DMS 273 treated with DMSO at 0.1 percent for 48 hours (cell line): ENCODE measurements around the gene SNRNP27.

Experiments used
- DNase-seq: peaks from one replicate; lab custom pipeline; 2025; lab: John Stamatoyannopoulos, UW

Gene SNRNP27

DNA sequence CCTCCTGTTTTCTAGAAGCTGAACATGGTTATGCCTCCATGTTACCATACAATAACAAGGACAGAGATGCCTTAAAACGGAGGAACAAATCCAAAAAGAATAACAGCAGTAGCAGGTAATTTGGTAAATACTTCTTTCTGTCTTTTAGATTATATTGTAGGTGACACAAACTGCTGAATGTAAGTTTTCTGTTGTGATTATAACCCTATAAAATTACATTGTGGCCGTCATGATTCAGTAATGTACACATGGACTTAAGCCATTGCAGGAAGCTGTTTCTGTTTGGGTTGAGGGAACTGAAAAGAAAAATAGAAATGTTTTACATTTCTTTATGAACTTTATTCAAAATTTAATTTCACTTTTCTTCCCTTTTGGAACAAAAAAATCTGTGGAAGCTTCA, 22.4 kb downstream of the SNRNP27 start:
- no peak for DNase-seq

DNA sequence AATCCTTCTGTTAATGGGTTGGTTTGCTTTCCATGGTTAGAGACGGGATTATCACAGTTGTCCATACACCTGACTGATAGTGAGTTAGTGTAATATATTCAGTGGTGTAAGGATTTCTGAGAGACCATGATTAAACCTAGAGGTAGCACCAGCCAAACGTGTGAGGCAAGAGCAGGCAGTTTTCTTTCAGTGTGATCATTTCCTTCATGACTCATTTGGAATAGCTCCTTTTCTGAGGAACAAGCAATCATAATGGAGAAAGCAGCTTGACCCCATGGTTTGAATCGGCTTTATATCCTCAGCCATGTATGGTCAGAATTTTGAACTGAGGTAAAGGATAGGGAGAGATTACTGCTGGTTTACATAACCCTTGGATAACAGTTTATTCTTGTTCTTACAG, 24.1 kb downstream of the SNRNP27 start:
- no peak for DNase-seq

DNA sequence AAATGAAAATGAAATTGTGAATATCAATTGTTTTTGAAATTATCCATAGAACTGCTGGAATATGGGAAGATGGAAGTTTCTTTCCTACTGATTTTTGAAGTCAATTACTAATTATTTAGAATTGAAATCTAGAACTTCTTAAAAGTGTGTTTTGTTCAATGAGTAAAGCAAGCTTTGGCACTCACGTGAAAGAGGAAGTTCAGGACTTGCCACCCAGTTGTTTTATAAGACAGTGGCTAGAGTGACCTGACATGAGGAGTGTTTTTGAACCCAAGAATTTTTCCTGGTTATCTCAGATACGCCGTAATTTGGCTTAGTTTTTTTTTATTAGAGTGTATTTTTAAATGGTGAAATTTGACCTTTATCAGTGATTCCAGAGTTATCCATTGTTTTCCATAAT, 24.6 kb downstream of the SNRNP27 start:
- no peak for DNase-seq

DNA sequence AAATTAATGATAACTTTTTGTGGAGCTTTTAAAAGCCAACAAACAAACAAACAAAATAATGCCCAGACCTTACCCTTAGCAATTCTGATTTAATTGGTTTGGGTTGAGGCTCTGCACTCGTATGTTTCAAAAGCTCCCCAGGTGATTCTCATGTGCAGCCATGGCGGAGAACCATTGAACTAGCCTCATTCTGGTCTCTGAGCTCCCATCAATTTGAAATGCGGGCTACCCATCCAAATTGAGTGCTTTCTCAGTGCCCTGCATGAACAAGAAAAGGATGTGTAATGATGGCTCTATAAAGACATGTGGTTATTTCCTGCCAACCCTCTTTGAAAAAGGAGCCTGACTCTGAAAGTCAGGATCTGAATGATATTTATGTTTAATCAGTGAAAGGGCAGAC, 29.4 kb downstream of the SNRNP27 start:
- no peak for DNase-seq

DNA sequence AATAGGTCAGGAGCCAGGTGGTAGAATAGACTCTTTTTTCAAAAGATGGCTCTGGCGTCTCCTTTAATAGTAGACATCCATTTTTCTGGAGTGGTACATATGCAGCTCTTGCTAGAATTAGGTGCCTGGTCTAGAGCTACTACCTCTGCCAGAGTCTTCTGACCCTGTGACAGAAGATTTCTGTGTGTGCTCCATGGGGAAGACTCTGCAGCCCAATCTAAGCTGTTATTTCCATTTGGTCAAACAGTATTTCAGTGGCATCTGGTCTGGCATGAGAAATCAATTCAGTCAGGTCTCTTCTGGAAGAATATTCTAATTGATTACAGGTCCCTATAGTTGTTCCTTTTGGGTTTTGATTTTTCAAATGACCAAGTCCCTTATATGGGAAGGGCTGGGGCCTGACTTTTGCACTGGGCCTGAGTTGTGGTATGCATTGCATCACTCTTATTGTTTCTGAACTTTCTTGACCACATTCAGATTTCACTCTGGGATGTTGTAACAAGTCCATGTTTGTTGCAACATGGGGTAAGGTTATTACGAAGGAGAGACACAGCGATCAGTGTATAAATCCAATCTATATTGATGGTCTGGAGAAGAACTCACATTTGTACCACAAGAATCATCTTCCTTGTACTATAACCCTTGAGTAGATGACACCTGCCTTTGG, 33.2 kb downstream of the SNRNP27 start:
- no peak for DNase-seq

DNA sequence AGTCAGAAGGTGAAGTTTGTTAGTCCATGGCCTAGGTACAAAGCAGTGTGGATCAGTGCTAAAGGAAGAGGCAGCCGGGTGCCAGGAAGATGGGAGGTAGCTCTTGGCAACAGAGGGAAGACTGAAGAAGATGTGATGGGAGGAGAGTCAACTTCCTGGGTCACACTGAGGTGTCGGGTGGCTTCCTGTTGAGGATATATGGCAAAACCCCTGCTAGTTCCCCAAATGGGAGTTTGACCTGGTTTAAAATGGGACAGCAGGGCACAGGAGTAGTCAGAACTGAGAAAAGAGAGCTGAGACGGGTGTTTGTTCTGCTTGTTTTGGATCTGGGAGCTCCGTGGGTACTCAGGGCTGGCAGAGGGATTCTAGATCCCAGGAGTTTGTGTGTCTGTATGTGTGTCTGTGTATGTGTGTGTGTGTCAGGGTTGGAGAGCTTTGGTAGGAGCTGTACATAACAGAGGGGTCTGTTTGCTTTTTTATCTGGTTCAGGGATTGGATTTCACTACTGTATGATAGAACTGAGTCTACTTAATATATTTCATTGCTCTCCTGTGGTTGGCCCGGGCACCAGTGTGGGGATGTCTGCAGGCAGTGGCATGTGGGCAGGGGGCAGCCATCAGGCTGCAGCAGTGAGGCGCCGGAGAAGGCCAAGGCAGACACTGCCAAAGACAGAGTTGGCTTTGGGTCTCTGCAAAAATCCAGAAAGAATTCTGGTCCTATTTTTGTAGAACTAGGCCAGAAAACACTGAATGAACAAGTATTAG, 38.3 kb downstream of the SNRNP27 start:
- DNase-seq = no peak

DNA sequence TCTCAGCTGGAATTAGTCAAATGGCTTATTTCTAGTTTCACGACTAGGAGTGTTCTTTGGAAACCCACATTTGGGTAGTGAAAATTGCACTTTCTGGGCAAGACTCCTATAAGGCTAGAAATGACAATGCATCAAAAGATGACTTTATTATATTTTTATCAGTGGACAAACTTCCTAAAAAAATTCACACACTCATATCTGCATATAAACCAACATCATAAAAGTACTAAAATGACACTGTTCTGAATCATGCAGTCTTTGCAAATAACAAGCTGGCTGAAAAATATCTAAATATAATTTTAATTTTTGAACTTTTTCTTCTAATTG, 38.8 kb downstream of the SNRNP27 start:
- no peak for DNase-seq

DNA sequence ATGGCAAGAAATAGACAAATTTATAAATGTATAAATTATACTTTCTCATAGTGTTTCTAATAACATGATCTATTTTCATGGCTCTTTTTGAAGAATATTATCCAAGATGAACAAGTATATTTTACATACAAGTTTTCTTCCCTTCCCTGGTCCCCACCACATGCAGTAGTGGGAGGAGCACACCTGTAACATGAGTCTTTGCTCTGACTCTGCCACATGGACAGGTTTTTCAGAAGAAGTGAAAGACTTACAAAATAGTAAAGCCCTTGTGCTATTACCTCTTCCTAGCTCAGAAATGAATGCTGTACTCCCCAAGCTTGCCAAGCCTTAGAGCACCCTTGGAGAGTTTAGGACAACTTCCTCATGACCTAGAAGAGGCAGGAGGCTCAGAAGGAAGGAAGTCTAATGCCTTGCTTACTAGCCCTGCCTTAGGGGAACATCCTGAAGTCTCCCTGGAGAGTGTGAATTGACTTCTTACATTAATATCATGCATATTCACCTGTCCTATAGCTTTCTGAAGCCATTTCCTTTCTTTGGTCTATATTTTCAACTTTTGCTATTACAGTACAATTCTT, 39.6 kb downstream of the SNRNP27 start:
- no peak for DNase-seq

DNA sequence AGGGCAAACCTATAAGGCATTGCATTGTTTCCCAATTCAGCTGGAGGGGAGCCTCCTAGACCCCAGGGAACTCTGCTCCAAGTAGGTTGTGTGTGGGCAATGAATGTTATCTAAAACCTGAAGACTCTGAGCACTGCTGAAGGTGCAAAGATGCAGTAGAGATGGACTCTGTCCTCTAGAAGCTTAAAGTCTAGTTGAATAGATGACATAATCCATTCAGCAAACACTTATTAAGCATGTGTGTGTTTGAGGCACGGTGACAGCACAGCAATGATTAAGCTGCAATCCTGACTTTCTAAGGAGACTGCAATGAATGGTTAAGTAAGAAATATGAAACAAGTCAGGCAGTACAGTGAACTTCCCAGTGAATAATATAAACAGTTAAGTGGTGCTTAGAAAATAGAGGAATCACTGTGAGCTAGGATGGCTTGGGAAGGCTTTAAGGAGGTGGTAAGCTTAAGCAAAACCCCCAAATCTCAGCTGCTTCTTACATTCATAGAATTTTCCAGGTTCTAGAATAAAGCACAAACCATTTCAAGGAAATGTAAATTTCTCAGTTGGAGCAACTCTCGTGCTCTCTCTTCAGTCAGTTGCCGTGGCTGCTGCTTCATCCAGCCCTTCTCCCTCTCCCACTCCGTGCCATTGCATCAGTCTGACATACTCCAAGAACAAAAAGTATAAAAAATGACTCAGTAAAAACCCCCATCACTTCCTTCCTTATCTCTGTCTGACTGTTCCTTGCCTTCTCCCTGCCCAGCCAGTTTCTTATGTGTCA, 40.3 kb downstream of the SNRNP27 start:
- DNase-seq = no peak

DNA sequence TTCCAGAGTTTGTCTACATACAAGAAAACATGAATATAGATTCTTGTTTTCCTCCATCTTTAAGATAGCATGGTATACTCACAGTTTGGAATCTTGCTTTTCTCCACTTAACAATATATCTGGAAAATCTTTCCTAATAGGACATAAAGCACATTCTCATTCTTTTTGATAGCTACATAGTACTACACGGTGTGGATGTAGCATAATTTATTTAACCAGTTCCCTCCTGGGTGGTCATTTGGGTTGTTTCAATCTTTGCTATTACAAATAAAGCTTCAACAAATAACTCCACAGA, 40.8 kb downstream of the SNRNP27 start:
- no peak for DNase-seq

DNA sequence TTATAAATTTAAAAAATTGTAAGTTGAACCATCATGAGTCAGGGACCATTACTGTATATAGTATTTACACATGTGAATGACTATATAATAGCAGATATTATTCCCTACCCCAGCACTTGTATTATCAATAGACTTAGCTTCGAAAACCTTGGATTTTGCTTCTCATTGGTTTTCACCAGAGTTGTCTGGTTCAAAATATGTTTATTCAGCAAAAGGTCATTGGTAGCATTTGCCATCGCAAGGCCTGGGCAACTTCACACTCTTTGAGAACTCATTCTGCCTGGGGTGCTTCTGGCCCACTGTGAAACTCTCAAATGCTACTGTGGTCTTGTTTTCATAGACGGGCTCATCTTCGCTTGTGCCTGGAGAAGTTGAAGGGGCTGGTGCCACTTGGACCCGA, 41.3 kb downstream of the SNRNP27 start:
- DNase-seq = no peak

DNA sequence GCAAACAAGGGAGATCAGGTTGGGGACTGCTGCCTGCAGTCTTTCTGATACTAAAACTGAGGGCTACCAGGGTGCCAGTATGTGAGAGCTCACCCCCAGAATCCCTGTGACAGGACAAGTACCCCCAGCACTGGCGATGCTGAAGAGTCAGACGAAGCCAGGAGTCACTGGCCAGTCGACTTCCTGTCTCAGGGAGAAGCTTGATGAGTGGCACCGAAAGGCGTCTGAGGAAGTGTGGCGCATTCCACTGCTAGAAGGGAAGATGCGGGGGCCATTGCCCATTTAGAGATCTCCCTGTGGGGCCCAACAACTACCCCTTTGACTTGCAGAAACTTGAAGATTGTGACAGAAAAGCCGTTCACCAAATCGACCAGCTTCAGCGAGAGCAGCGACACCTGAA, 43.1 kb downstream of the SNRNP27 start:
- DNase-seq = no peak

DNA sequence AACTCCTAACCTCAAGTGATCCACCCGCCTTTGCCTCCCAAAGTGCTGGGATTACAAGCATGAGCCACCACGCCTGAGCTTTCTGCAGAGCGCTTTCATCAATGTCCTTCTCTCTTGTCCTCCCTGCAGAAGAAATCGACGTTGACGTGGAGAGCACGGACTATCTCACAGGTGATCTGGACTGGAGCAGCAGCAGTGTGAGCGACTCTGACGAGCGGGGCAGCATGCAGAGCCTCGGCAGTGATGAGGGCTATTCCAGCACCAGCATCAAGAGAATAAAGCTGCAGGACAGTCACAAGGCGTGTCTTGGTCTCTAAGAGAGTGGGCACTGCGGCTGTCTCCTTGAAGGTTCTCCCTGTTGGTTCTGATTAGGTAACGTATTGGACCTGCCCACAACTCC, 44.2 kb downstream of the SNRNP27 start:
- DNase-seq = no peak

DNA sequence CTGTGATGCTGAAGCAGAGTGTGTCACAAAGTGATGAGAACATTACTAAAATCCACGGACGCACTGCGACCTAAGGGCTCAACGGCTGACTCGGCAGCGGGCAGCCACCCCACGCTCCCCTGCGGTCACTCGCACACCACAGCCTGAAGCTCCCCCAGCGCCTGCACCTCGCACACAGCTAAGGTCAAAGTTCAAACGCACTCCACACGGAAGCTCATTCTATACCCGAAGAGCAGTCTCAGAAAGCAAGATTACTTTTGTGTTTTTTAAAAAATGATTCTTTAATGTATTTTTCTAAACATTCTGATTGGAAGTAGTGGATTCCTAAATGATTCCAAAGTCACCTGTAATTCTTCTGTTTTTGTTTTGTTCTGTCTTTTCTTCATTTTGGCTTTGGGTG, 46.0 kb downstream of the SNRNP27 start:
- DNase-seq = no peak

DNA sequence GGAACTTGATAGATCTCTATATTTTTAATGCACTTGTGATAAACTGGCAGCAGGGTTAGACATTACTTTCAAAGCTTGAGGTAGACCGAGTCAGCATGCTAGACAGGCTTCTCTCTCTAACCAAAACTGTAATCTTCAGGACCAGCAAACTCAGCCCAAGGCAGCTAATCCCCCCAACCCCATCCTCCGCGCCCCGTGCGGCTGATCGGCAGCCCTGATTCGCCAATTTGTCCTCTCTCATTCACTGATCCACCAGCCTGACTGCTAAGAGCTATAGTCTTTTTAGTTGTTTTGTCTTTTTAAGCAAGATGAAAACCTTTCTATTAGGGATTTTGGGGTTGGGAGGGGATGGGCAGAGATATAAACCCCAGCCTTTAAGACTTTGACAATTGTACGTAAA, 46.9 kb downstream of the SNRNP27 start:
- DNase-seq = no peak

DNA sequence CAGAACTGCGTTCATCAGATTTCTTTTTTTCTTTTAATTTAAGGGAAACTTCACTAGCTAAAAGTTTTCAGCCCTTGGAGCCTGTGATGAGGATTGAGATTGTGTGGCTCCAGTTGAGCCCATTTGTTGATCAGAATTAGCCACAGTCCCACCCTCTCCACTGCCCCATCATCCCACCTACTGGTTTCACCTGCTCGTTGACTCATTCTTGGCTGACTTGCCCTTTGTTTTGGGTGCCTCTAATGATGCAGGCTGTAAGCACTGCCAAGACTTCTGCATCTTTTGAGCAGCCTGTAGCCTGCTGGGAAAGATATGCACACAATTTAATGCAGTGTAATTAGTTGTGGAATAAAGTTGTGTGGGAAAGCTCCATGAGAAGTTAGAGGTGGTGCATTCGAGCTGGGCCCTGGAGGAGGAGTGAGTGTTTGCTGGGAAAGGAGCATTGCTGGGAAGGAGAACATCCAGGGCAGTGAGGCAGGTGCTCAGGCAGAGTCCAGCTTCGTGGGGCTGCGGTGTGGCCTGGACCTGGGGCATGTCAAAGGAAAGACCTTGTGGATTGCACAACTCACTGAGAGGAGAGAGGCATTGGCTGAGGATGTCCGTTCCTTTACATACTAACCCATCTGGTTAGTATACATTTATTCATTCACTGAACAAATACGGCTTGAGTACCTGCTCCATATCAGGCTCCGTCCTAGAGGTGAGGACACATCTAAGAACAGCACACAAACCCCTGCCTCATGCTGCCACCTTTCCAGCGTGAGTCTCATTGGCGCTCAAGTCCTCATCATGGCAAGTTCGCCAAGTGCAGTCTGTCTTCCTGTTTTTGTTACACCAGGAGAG, 49.5 kb downstream of the SNRNP27 start:
- DNase-seq = no peak

DNA sequence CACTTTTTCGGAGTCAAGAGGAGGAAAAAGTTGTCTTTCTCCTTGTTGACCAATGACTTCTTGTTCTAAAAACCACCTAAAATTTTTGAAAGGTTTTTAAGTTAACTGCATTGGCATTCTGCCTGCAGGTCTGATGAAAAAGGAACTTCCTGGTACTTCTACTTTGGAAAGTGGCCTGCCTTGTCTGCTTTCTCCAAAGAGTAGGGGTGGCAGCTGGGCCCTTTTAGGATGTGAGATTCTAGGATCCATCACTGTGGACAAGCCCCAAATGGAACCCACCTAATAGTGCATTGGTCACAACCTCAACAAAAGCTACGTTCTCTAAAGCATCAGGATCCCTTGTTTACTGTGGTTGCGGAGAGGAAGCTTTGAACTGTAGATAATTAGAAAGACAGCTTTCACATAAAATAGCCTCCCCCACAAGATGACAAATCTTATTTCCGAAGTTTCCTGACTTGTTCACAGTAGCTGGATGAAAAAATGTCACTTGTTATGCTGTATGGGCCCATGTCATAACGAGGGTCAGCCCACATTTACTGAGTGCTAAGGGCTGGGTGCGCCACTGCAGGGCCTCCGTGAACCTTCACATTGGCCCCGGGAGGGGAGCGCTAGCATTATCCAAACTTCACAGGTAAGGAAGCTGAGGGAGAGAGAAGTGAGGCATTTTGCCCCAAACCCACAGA, 50.2 kb downstream of the SNRNP27 start:
- DNase-seq = no peak

DNA sequence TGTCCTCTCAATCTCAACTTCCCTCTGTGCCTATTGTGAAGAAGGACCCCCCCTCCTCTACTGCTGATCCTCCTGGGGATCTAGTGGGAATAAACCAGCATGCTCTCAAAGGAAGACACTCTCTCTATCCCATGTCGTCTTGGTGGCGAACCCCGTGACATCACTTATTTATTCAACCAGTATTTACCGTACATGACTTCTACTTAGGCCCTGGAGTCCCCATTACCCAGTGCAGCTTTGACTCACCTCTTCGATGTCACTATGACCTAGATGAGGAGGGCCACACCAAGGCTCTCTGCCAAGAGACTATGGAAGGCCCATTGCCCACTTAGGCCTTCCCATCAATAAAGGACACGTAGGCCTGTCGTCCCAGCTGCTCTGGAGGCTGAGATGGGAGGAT, 51.0 kb downstream of the SNRNP27 start:
- no peak for DNase-seq

DNA sequence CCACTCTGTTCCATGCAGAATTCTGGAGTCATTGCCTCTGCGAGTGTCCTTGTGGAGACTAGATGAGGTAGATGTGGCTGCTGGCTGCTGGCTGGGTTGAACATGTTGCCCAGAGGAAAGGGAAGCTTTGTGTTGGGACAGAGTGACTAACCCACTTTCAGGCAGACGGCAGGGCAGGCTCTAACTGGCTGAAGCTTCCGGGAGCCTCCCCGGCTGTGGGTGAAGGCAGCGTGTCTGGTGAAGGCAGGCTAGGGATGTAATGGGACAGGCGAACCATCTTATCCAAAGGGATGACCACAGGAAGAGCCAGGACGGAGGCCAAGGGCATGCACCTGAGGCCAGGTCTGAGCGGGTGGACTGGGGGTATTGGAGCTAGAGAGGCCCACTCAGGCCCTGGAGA, 51.7 kb downstream of the SNRNP27 start:
- no peak for DNase-seq

DNA sequence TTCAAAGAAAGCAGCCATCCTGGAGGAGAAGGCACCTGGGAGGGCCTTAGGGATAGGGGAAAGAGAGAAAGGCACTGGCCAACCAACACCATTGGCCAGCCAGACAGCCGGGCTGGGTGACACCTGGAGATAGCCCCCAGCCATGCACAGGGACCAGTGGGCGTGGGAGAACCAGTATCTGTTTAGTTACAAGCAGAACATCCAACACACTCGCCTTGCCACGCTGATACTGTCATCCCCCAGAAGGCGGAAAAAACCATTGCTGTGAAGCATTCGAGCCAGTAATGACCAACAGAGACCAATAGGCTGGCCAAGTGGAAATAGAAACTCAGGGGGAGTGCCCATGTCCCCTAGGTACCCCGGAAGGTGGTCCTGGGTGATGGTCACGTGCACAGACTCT, 52.2 kb downstream of the SNRNP27 start:
- no peak for DNase-seq
